H1 (cell line): ENCODE data around the gene PMEPA1. TPM values are rescaled to one million over a fixed set of nuclear protein-coding genes. Genes with fewer than 3 reads are reported as not detected.

Source experiments
- CTCF ChIP-seq, 3 experiments: IDR thresholded peaks; 1 replicate in 2 of 3; 2 replicates in 1 of 3; pipeline versions ENCODE4 v1.5.1 to v1.6.1; 2011; ENCODE audit warnings: low read length in 3 of 3, mild to moderate bottlenecking in 3 of 3, inconsistent platforms in 2 of 3, low read depth in 1 of 3, moderate library complexity in 1 of 3; ENCODE audit not compliant: insufficient read depth in 1 of 3; ENCODE audit errors: control extremely low read depth in 1 of 3
- polyA plus RNA-seq, 7 experiments: library from polyadenylated mRNA; depleted of rRNA in 3 of 7; stranded (reverse) in 5 of 7; unstranded in 2 of 7; fragments of >200 nt in 5 of 7; fragments of 200-250 nt in 2 of 7; gene quantifications; 1 replicate in 5 of 7; 2 replicates in 1 of 7; 4 replicates in 1 of 7; pipeline versions ENCODE4 v1.2.1 to v1.2.3, GENCODE V29; 2011 to 2013; ENCODE audit warnings: missing spikeins in 2 of 7, mixed read lengths in 2 of 7
- total RNA-seq: library from RNA; stranded (reverse); fragmentation: NEBNext Ultra II Directional; extraction: Animal tissue kit (Norgen Biotek cat#: 25700); gene quantifications from 2 replicates; pipeline ENCODE4 v1.2.1, GENCODE V29; 2021

PMEPA1 gene
- total and polyA plus RNA-seq, 2 of the 8 experiments (the other 6 are each of a cell fraction or from before 2014, with no cell fraction given): 12.7 to 20.5 TPM

GRCh38 chr20:57628047-57628961, 81.5 kb downstream of the PMEPA1 start (continued):
- no peak for TF ChIP-seq CTCF (IDR thresholded peaks at IDR 0.05; ENCODE audit: control extremely low read depth in 1 of 3, insufficient read depth in 1 of 3, low read depth in 1 of 3, low read length in 3 of 3)
